ENCODE data around the gene STH.
"Not testable (repeated sequence)": the region's sequence is repeated elsewhere in the genome, so short reads cannot be mapped to it uniquely, and the experiment has no call there.

Gene STH

GRCh38 chr17:45989759-45990158 is 9.3 kb upstream of the STH start:
- no peak for DNase-seq

DNA sequence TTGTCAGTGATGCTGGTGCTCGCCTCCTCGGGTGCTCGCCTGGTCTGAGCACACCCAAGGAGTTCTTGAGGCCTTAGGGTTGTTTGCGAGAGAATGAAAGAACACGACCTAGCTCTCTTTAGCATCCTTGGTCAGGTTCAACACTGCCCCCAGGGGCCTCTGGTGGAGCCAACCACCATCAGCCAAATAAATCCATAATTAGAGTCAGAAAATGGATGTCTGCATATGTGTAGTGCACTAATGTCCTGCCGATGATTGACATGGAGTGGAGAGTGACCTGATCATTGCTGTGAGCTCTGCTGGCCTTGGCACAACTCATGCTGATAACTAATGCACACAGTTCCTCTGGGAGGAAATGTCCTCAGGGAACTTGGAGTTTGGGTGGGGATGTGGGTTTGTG is 8.2 kb upstream of the STH start:
- DNase-seq, result no peak

DNA sequence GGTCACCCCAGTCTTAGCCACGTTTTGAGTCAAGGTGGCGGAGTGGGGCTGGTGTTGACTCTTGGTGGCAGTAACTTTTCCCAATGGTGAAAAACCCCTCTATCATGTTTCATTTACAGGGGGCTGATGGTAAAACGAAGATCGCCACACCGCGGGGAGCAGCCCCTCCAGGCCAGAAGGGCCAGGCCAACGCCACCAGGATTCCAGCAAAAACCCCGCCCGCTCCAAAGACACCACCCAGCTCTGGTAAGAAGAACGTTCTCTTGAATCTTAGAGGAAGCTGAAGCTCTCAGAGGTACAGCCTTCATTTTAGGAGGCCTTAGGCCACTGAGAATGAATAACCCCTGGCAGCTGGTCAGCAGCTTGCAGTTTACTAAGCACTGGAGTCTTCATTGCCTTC is 7.7 kb upstream of the STH start:
- DNase-seq, result no peak

DNA sequence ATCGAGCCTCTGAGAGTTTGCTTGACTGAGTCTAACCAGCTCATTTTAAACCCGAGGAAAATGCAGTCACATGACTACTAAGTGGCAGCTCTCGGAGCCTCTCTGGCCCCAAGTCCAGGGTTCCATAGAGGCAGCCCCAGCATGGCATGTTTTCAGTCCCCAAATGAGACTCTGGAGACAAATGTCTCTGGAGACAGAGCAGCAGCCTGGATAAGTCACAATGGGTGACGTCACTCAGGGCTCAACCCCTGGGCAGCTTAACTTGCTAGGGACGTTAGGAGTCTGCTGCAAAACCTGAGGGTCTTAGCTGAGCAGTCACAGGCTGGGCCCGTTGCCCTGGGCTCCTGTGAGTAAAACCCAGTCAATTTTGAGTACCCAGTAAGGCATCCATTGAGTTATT is 6.9 kb upstream of the STH start:
- no peak for DNase-seq

- no peak for DNase-seq
These were observed 6.1 kb upstream of the STH start for GRCh38 chr17:45992904-45993303.

- no peak for DNase-seq
These were observed 5.0 kb upstream of the STH start for GRCh38 chr17:45993962-45994627.

- no peak for DNase-seq
These were observed 4.1 kb upstream of the STH start for GRCh38 chr17:45994987-45995386.

DNA sequence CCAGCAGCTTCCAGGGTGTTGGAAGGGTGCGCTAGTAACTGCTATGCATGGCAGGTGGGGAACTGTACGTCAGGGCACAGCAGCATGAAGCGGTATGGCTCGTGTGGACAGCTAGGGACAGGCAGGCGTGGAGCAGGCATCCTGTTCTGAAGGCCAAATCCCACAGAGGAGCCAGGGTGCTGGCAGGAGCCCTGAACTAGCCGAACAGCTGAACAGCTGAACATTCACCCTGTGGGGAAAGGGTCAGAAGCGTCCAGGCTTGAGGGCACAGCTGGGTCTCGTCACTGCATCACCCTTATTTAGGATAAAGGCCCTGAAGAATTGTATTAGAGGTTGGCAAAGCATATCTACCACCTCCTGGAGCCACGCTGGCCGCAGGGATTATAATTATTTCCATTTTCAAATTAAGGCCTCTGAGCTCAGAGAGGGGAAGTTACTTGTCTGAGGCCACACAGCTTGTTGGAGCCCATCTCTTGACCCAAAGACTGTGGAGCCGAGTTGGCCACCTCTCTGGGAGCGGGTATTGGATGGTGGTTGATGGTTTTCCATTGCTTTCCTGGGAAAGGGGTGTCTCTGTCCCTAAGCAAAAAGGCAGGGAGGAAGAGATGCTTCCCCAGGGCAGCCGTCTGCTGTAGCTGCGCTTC is 3.3 kb upstream of the STH start:
- DNase-seq, result no peak

GRCh38 chr17:45996282-45996937 is 2.6 kb upstream of the STH start:
- no peak for DNase-seq

DNA sequence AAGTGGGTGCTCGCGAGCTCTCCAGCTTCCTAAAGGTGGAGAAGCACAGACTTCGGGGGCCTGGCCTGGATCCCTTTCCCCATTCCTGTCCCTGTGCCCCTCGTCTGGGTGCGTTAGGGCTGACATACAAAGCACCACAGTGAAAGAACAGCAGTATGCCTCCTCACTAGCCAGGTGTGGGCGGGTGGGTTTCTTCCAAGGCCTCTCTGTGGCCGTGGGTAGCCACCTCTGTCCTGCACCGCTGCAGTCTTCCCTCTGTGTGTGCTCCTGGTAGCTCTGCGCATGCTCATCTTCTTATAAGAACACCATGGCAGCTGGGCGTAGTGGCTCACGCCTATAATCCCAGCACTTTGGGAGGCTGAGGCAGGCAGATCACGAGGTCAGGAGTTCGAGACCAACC is 1.9 kb upstream of the STH start:
- DNase-seq, result no peak

DNA sequence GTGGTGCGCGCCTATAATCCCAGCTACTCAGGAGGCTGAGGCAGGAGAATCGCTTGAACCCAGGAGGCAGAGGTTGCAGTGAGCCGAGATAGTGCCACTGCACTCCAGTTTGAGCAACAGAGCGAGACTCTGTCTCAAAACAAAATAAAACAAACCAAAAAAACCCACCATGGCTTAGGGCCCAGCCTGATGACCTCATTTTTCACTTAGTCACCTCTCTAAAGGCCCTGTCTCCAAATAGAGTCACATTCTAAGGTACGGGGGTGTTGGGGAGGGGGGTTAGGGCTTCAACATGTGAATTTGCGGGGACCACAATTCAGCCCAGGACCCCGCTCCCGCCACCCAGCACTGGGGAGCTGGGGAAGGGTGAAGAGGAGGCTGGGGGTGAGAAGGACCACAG is 1.4 kb upstream of the STH start:
- no peak for DNase-seq

DNA sequence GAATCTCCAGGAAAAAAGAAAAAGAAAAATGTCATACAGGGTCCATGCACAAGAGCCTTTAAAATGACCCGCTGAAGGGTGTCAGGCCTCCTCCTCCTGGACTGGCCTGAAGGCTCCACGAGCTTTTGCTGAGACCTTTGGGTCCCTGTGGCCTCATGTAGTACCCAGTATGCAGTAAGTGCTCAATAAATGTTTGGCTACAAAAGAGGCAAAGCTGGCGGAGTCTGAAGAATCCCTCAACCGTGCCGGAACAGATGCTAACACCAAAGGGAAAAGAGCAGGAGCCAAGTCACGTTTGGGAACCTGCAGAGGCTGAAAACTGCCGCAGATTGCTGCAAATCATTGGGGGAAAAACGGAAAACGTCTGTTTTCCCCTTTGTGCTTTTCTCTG is 845 bp downstream of the STH start:
- no peak for DNase-seq

DNA sequence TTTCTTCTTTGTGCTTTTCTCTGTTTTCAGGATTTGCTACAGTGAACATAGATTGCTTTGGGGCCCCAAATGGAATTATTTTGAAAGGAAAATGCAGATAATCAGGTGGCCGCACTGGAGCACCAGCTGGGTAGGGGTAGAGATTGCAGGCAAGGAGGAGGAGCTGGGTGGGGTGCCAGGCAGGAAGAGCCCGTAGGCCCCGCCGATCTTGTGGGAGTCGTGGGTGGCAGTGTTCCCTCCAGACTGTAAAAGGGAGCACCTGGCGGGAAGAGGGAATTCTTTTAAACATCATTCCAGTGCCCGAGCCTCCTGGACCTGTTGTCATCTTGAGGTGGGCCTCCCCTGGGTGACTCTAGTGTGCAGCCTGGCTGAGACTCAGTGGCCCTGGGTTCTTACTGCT is 1.2 kb downstream of the STH start:
- DNase-seq, result no peak

DNA sequence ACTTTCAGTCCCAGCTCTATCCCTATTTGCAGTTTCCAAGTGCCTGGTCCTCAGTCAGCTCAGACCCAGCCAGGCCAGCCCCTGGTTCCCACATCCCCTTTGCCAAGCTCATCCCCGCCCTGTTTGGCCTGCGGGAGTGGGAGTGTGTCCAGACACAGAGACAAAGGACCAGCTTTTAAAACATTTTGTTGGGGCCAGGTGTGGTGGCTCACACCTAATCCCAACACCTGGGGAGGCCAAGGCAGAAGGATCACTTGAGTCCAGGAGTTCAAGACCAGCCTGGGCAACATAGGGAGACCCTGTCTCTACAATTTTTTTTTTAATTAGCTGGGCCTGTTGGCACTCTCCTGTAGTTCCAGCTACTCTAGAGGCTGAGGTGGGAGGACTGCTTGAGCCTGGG is 1.7 kb downstream of the STH start:
- no peak for DNase-seq

GRCh38 chr17:46001390-46002310 is 2.6 kb downstream of the STH start:
- no peak for DNase-seq

DNA sequence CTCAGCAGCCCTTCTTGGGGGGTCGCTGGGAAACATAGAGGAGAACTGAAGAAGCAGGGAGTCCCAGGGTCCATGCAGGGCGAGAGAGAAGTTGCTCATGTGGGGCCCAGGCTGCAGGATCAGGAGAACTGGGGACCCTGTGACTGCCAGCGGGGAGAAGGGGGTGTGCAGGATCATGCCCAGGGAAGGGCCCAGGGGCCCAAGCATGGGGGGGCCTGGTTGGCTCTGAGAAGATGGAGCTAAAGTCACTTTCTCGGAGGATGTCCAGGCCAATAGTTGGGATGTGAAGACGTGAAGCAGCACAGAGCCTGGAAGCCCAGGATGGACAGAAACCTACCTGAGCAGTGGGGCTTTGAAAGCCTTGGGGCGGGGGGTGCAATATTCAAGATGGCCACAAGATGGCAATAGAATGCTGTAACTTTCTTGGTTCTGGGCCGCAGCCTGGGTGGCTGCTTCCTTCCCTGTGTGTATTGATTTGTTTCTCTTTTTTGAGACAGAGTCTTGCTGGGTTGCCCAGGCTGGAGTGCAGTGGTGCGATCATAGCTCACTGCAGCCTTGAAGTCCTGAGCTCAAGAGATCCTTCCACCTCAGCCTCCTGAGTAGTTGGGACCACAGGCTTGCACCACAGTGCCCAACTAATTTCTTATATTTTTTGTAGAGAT is 3.4 kb downstream of the STH start:
- DNase-seq, result peak; percentile 38

DNA sequence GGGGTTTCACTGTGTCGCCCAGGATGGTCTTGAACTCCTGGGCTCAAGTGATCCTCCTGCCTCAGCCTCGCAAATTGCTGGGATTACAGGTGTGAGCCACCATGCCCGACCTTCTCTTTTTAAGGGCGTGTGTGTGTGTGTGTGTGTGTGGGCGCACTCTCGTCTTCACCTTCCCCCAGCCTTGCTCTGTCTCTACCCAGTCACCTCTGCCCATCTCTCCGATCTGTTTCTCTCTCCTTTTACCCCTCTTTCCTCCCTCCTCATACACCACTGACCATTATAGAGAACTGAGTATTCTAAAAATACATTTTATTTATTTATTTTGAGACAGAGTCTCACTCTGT is 3.9 kb downstream of the STH start:
- DNase-seq, result no peak

DNA sequence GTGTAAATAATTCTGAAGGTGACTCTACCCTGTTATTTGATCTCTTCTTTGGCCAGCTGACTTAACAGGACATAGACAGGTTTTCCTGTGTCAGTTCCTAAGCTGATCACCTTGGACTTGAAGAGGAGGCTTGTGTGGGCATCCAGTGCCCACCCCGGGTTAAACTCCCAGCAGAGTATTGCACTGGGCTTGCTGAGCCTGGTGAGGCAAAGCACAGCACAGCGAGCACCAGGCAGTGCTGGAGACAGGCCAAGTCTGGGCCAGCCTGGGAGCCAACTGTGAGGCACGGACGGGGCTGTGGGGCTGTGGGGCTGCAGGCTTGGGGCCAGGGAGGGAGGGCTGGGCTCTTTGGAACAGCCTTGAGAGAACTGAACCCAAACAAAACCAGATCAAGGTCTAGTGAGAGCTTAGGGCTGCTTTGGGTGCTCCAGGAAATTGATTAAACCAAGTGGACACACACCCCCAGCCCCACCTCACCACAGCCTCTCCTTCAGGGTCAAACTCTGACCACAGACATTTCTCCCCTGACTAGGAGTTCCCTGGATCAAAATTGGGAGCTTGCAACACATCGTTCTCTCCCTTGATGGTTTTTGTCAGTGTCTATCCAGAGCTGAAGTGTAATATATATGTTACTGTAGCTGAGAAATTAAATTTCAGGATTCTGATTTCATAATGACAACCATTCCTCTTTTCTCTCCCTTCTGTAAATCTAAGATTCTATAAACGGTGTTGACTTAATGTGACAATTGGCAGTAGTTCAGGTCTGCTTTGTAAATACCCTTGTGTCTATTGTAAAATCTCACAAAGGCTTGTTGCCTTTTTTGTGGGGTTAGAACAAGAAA is 5.1 kb downstream of the STH start:
- peak; percentile 39 for DNase-seq

DNA sequence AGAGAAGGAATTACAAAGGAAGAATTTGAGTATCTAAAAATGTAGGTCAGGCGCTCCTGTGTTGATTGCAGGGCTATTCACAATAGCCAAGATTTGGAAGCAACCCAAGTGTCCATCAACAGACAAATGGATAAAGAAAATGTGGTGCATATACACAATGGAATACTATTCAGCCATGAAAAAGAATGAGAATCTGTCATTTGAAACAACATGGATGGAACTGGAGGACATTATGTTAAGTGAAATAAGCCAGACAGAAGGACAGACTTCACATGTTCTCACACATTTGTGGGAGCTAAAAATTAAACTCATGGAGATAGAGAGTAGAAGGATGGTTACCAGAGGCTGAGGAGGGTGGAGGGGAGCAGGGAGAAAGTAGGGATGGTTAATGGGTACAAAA is 7.0 kb downstream of the STH start:
- not testable (repeated sequence) for DNase-seq

DNA sequence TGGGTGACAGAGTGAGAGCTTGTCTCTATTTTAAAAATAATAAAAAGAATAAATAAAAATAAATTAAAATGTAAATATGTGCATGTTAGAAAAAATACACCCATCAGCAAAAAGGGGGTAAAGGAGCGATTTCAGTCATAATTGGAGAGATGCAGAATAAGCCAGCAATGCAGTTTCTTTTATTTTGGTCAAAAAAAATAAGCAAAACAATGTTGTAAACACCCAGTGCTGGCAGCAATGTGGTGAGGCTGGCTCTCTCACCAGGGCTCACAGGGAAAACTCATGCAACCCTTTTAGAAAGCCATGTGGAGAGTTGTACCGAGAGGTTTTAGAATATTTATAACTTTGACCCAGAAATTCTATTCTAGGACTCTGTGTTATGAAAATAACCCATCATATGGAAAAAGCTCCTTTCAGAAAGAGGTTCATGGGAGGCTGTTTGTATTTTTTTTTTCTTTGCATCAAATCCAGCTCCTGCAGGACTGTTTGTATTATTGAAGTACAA is 8.5 kb downstream of the STH start:
- no peak for DNase-seq

DNA sequence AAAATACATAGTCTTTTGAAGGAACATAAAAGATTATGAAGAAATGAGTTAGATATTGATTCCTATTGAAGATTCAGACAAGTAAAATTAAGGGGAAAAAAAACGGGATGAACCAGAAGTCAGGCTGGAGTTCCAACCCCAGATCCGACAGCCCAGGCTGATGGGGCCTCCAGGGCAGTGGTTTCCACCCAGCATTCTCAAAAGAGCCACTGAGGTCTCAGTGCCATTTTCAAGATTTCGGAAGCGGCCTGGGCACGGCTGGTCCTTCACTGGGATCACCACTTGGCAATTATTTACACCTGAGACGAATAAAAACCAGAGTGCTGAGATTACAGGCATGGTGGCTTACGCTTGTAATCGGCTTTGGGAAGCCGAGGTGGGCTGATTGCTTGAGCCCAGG is 9.5 kb downstream of the STH start:
- DNase-seq, result no peak
